Effector memory CD4-positive, alpha-beta T cell (primary cell): ENCODE data around the gene C19orf44.
"Not testable (repeated sequence)": the region's sequence is repeated elsewhere in the genome, so short reads cannot be mapped to it uniquely, and the experiment has no call there.

Experiments
- DNase-seq, 3 donors: peaks; one replicate each; pipeline ENCODE4 v3.0.0-alpha.2; 2020
- H3K27ac ChIP-seq: 2 replicates; pipeline ENCODE4 v1.7.0; 2013; ENCODE audit warnings: mild to moderate bottlenecking, low read length, moderate library complexity; ENCODE audit not compliant: insufficient read depth, poor library complexity, severe bottlenecking
- H3K27me3 ChIP-seq: replicated peaks from 2 replicates; pipeline ENCODE4 v1.7.0; 2013; ENCODE audit warnings: mild to moderate bottlenecking, low read length; ENCODE audit not compliant: insufficient read depth, control insufficient read depth, poor library complexity, severe bottlenecking
- H3K36me3 ChIP-seq: 2 replicates; pipeline ENCODE4 v1.7.0; 2013; ENCODE audit warnings: mild to moderate bottlenecking, low read length, moderate library complexity; ENCODE audit not compliant: control insufficient read depth, insufficient read depth
- H3K4me1 ChIP-seq: 2 replicates; pipeline ENCODE4 v1.7.0; 2013; ENCODE audit warnings: low read length, mild to moderate bottlenecking; ENCODE audit not compliant: control insufficient read depth, insufficient read depth, poor library complexity, severe bottlenecking
- H3K4me3 ChIP-seq: 2 replicates; pipeline ENCODE4 v1.7.0; 2013; ENCODE audit warnings: low read length, low read depth, mild to moderate bottlenecking; ENCODE audit not compliant: insufficient read depth, poor library complexity, severe bottlenecking
- H3K9me3 ChIP-seq: 2 replicates; pipeline ENCODE4 v1.7.0; 2013; ENCODE audit warnings: mild to moderate bottlenecking, low read length, moderate library complexity; ENCODE audit not compliant: control insufficient read depth
- total RNA-seq, 3 donors: gene quantifications; one replicate each; lab custom pipeline; 2026; lab: John Stamatoyannopoulos, UW

Gene C19orf44
- 1.0 to 4.3 (median 1.6) reads per million in 3 donors for total RNA-seq

DNA sequence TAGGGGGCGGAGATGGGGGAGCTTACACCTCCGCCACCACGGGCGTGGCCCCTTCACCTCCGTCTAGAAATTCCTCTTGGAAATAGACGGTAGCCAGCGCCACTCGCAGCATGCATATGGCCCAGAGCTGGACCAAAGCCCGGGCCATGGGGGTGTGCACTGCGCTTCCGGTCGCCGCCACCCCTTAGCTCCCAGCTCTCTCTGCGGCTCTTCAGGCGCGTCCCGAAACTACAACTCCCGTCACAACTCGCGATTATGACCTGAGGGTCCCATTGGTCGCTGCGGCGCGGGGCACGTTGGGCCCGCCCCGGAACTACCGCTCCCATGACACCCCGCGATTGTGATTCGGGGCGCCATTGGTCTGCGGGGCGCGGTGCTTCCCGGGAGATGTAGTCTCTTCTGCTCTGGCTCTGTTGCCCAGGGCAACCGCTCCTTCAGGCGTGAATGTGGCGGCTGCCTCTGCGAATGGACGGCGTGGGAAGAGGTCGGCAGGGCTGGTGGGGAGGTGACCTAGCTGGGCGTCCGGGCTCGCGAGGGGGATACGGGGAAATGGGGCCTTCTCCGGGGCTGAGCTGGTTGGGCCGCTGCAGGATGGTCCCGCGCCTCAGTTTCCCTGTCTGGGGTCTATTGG, at the start of gene C19orf44, which contains the start of gene CALR3:
Gene C19orf44 (plus strand): TSS at position 413 of the 631 bp plus-strand sequence. CDS start 4,399 bp downstream, outside the sequence.
Gene CALR3 (minus strand): TSS at position 186 of the 631 bp plus-strand sequence. CDS start 38 bp downstream, at position 148.
- Histone ChIP-seq H3K9me3 (no peaks in the 10 kb centered on the region), H3K36me3 (no peaks in the 10 kb centered on the region), H3K27me3 (no peaks in the 10 kb centered on the region), H3K27ac (peak within 1 kb of the TSS; percentile 61), H3K4me1 (peaks cover 10% of the 10 kb centered on the region), H3K4me3 (peak within 1 kb of the TSS; percentile 55)
- DNase-seq, result peak; percentile 91 to 96 (median 95)

DNA sequence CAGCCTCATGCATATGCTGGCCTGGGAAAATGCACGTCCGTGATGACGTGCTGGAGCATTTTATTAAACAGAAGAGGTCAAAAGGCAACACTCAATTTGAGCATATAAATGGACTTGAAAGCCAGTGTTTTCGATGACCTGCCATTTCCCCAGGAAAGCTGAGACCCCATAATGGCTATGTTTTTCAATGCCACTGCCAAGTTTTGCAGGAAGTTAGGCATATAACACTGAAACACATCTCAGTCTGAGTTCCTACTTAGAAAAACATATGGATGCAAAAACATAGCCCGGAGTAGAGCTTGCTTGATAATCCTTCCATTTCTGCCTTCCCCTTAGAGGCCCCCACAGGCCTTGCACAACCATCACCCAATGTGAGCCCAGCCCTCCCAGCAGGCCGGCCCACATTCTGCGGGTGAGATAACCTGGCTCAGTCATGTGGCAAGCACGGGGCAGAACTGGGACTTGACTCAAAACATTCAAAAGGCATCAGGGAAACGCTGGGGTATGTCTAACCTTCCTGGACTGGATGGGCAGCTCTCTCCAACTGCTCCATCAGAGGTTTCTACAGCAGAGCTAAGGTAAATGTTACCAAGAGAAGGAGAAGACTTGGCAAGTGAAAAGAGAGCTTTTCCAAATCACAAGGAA, 49.3 kb upstream of the C19orf44 start:
- Histone ChIP-seq H3K27ac (no peak overlapping the region), H3K36me3 (no peaks in the 10 kb centered on the region), H3K4me1 (no peaks in the 10 kb centered on the region), H3K9me3 (no peaks in the 10 kb centered on the region), H3K4me3 (no peak overlapping the region), H3K27me3 (no peaks in the 10 kb centered on the region)
- no peak for DNase-seq

DNA sequence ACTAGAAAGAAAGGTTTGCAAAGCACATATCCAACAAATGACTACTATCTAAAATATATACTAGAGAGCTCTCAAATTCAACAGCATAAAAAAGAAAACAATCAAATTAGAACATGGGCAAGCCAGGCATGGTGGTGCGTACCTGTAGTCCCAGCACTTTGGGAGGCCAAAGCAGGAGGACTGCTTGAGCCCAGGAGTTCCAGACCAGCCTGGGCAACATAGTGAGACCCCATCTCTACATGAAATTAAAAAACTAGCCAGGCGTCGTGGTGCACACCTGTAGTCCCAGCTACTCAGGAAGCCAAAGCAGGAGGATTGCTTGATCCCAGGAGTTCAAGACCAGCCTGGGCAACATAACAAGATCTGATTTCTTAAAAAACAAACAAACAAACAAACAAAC, 47.3 kb upstream of the C19orf44 start:
- not testable (repeated sequence) for H3K4me3 ChIP-seq, H3K36me3 ChIP-seq, H3K4me1 ChIP-seq, H3K27me3 ChIP-seq, H3K27ac ChIP-seq, H3K9me3 ChIP-seq, DNase-seq

DNA sequence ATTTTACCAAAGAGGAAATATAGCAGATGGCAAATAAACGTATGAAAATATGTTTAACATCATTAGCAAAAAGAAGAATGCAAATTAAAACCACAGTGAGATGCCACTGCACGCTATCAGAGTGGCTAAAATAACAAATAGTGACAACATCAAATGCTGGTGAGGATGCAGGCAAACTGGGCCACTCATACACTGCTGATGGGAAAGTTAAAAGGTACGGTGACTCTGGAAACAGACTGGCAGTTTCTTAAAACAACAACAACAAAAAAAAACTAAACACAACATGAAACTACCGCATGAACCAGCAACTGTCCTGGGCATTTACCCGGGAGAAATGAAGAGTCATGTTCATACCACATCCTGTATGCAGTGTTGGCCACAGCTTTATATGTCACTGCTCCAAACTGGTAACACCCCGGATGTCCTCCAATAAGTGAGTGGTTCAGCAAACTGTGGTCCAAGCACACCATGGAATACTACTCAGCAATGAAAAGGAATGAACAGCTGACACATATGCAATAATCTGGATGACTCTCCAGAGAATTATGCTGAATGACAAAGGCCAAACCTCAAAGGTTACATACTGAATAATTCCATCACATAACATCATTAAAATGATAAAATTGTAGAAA, 46.7 kb upstream of the C19orf44 start:
- no peaks in the 10 kb centered on the region for H3K9me3 ChIP-seq
- no peak overlapping the region for H3K27ac ChIP-seq
- no peak overlapping the region for H3K4me3 ChIP-seq
- no peaks in the 10 kb centered on the region for H3K36me3 ChIP-seq
- no peaks in the 10 kb centered on the region for H3K27me3 ChIP-seq
- peak in 1 of 3 donors; percentile 8 for DNase-seq
- H3K4me1 ChIP-seq, result no peaks in the 10 kb centered on the region

DNA sequence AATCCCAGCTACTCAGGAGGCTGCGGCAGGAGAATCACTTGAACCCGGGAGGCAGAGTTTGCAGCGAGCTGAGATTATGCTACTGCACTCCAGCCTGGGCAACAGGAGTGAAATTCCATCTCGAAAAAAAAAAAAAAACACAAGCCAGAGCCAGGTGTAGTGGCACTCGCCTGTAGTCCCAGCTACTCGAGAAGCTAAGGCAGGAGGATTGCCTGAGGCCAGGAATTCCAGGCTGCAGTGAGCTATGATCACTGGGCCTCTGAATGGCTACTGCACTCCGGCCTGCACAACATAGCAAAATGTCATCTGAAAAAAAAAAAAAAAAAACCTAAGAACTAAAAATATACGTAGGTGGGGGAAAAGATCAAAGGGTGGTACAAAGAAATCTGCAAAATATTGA, 43.9 kb upstream of the C19orf44 start:
- H3K36me3 ChIP-seq, result no peaks in the 10 kb centered on the region
- no peaks in the 10 kb centered on the region for H3K9me3 ChIP-seq
- H3K27me3 ChIP-seq, result no peaks in the 10 kb centered on the region
- no peak for DNase-seq
- H3K27ac ChIP-seq, result no peak overlapping the region
- peaks cover 3% of the 10 kb centered on the region for H3K4me1 ChIP-seq
- no peak overlapping the region for H3K4me3 ChIP-seq

DNA sequence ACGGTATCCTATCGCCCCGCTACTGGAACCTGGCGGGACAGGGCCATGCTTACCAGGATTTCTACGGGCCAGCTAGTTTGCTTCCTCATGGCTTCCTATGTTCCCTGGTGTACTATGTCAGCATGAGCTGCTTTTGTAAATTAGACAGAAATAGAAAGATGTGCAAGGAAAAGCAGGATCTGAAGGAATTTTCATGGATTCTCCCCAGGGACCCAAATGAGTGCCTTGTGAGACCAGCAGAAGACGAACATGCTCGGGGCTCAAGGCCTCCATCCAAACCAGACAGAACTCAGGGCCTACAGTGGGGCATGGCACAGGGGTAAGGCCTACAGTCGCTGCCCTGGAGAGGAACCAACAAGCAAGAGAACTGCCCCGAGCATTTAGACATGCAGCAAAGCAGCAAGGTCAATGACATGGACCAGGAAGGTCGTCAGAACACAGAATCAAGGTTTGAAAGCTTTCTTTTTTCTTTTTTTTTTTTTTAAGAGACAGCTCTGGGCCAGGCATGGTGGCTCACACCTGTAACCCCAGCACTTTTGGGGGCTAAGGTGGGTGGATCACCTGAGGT, 41.8 kb upstream of the C19orf44 start:
- Histone ChIP-seq H3K4me1 (peaks cover 17% of the 10 kb centered on the region), H3K27me3 (no peaks in the 10 kb centered on the region), H3K36me3 (no peaks in the 10 kb centered on the region), H3K27ac (no peak overlapping the region), H3K4me3 (no peak overlapping the region), H3K9me3 (no peaks in the 10 kb centered on the region)
- no peak for DNase-seq

DNA sequence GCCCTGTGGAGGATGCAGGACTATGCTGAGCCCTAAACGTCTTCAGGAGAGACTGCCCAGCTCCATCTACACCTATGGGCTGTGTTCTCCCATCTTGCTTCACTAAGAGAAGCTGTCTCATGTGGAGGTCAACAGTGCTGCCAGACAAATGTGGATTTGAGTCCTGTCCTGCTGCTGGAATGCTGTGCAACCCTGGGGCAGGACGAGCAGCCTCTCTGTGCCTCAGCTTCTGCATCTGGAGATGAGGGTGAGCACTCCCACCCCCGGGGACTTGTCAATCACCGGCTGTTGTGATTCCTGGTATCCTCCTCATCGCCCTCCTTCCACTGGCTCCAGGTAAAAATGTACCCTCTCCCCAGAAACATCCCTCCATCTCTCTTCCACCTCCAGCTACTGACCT, 40.7 kb upstream of the C19orf44 start:
- Histone ChIP-seq H3K4me1 (peaks cover 22% of the 10 kb centered on the region), H3K36me3 (no peaks in the 10 kb centered on the region), H3K27me3 (no peaks in the 10 kb centered on the region), H3K27ac (no peak overlapping the region), H3K9me3 (no peaks in the 10 kb centered on the region), H3K4me3 (no peak overlapping the region)
- no peak for DNase-seq

DNA sequence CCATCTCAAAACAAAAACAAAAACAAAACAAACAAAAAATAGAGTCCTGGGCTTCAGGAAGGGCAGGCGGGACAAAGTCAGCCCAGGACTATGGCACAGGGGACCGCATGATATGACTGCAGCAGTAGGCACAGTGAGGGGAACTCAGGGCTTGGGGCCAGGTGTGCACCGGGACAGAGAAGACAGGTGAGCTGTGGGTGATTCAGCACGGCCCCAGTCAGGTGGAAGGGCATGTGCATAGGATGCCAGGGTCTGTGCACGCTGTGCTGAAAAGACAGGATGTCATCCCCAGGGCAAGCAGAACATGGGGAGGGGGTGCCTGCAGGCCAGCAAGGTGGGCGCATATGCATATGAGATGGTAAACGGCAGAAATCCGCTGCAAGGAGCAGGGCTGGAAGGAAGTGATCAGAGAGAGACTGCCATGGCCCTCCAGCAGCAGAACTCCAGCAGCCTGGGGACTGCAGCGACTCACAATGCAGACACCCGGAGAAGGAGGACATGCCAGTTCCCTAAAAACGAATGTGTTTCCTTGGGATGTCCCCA, 39.5 kb upstream of the C19orf44 start:
- H3K4me3 ChIP-seq, result no peak overlapping the region
- H3K4me1 ChIP-seq, result peaks cover 22% of the 10 kb centered on the region
- H3K27ac ChIP-seq, result no peak overlapping the region
- H3K27me3 ChIP-seq, result no peaks in the 10 kb centered on the region
- H3K9me3 ChIP-seq, result no peaks in the 10 kb centered on the region
- DNase-seq, result no peak
- H3K36me3 ChIP-seq, result no peaks in the 10 kb centered on the region

DNA sequence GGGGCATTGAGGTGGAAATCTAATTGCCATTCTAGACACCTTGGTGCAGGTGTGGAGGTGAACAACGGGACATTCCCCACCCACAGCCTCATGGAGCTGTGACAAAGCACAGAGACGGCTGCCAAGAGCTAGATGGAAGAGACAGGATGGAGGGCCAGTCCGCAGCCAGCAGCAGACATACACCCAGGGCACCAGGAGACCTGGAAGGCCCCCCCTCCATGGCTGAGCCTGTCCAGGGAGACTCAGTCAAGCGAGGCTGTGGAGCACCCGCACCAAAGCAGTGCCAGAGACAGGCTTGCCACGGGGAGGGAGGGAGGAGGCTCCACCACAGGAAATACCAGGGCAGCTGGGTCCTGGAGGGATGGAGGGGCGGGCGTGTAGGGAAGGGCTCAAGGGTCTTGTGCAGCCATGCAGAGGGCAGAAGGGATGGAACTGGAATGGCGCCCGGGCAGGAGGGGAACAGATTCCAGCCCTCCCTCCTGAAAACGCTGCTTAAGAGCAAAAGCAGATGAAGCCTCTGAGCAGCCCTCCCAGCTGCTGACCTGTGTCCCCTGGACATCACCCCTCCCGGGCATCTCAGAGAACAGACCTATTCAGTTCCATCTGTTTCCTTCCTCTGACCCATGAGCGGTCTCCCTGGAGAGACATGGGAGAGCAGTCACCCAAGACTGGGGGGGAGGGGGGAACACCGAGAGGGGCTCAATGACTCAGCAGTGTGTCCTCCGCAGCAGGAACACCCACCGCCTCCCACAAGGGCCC, 38.8 kb upstream of the C19orf44 start:
- H3K4me3 ChIP-seq, result no peak overlapping the region
- no peak for DNase-seq

More for the DNA sequence above, 38.8 kb upstream of the C19orf44 start:
- Histone ChIP-seq H3K36me3 (no peaks in the 10 kb centered on the region), H3K27me3 (no peaks in the 10 kb centered on the region), H3K9me3 (no peaks in the 10 kb centered on the region), H3K27ac (no peak overlapping the region), H3K4me1 (peaks cover 22% of the 10 kb centered on the region)
